HepG2 (cell line): ENCODE results near the gene MRPL38. TPM values are rescaled to one million over a fixed set of nuclear protein-coding genes. Genes with fewer than 3 reads are reported as not detected.

Experiments used
- ZNF343 ChIP-seq: sonication (generic); formaldehyde crosslinking; IDR thresholded peaks from 2 replicates; pipeline ENCODE4 v1.4.0; 2020; ENCODE audit warnings: mild to moderate bottlenecking, missing genetic modification reagents
- polyA plus RNA-seq, 8 experiments: library from polyadenylated mRNA; depleted of rRNA in 3 of 8; stranded (reverse) in 7 of 8; unstranded in 1 of 8; fragments of >200 nt; fragmentation: Illumina TruSeq in 4 of 8; extraction: Trizol in 4 of 8; gene quantifications; 2 replicates each; pipeline versions ENCODE4 v1.2.1 to v1.2.3, GENCODE V29; 2011 to 2016; ENCODE audit warnings: low read depth in 4 of 8, missing spikeins in 1 of 8, mixed read lengths in 1 of 8; ENCODE audit not compliant: insufficient read depth in 1 of 8
- total RNA-seq, 5 experiments: library from RNA; depleted of rRNA; stranded (reverse); fragments of >200 nt; fragmentation: Illumina TruSeq; extraction: Trizol; gene quantifications; 2 replicates each; pipeline ENCODE4 v1.2.3, GENCODE V29; 2016; ENCODE audit warnings: low read depth in 1 of 5
- TF ChIP-seq, protein P1 (sequence below): sonication (generic); formaldehyde crosslinking; IDR thresholded peaks from 2 replicates; pipeline ENCODE4 v1.4.0; 2020; ENCODE audit warnings: missing genetic modification reagents, borderline replicate concordance
- TF ChIP-seq, protein P2 (sequence below): IDR thresholded peaks from 2 replicates; pipeline ENCODE4 v1.6.1; 2016; ENCODE audit warnings: low read depth, control low read depth
- TF ChIP-seq, protein P3 (sequence below): IDR thresholded peaks from 2 replicates; pipeline ENCODE4 v1.6.1; 2016; ENCODE audit warnings: missing biosample characterization, missing genetic modification reagents, low read depth

MRPL38 gene
- total and polyA plus RNA-seq, 2 of the 13 experiments (the other 11 are each of a cell fraction or from before 2014, with no cell fraction given), result 83.7 to 125 TPM

DNA sequence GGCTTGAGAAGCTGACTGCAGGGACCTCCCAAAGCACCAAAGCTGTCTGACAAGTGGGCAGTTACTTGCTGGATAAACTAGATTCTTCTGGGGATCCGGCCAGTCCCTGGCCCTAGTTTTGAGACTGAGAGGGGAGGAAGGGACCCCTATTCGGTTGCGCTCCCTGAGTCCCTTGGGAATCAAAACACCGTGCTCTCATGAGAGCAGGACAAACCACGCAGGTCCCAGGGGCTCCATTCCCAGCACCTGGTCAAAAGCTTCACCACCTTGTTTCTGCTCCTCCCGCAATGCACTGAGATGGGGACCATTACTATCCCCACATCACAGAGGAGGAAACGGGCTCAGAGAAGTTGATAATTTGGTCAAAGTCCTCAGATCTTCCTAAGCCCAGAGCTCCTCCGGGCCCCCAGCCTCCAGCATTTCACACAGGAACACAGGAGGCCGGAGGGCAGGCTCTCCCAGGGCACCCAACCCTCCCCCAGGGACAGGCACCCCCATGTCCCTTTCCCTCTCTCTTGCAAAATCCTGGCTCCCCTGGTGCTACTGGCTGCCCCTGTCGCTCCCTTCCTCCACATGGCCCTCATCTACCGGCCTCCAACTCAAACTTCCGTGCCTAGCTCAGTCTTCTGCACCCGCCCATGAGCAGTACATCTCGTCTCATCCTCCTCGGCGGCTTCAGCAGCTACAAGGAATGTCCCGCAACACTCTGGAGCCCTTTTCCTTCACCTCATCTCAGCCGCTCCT is 11.2 kb downstream of the MRPL38 start (continued):
- TF ChIP-seq, protein P1, sequence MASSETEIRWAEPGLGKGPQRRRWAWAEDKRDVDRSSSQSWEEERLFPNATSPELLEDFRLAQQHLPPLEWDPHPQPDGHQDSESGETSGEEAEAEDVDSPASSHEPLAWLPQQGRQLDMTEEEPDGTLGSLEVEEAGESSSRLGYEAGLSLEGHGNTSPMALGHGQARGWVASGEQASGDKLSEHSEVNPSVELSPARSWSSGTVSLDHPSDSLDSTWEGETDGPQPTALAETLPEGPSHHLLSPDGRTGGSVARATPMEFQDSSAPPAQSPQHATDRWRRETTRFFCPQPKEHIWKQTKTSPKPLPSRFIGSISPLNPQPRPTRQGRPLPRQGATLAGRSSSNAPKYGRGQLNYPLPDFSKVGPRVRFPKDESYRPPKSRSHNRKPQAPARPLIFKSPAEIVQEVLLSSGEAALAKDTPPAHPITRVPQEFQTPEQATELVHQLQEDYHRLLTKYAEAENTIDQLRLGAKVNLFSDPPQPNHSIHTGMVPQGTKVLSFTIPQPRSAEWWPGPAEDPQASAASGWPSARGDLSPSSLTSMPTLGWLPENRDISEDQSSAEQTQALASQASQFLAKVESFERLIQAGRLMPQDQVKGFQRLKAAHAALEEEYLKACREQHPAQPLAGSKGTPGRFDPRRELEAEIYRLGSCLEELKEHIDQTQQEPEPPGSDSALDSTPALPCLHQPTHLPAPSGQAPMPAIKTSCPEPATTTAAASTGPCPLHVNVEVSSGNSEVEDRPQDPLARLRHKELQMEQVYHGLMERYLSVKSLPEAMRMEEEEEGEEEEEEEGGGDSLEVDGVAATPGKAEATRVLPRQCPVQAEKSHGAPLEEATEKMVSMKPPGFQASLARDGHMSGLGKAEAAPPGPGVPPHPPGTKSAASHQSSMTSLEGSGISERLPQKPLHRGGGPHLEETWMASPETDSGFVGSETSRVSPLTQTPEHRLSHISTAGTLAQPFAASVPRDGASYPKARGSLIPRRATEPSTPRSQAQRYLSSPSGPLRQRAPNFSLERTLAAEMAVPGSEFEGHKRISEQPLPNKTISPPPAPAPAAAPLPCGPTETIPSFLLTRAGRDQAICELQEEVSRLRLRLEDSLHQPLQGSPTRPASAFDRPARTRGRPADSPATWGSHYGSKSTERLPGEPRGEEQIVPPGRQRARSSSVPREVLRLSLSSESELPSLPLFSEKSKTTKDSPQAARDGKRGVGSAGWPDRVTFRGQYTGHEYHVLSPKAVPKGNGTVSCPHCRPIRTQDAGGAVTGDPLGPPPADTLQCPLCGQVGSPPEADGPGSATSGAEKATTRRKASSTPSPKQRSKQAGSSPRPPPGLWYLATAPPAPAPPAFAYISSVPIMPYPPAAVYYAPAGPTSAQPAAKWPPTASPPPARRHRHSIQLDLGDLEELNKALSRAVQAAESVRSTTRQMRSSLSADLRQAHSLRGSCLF (CRISPR knock-in tag), result no peak
- TF ChIP-seq, protein P2, sequence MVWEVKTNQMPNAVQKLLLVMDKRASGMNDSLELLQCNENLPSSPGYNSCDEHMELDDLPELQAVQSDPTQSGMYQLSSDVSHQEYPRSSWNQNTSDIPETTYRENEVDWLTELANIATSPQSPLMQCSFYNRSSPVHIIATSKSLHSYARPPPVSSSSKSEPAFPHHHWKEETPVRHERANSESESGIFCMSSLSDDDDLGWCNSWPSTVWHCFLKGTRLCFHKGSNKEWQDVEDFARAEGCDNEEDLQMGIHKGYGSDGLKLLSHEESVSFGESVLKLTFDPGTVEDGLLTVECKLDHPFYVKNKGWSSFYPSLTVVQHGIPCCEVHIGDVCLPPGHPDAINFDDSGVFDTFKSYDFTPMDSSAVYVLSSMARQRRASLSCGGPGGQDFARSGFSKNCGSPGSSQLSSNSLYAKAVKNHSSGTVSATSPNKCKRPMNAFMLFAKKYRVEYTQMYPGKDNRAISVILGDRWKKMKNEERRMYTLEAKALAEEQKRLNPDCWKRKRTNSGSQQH (CRISPR knock-in tag), result no peak
- TF ChIP-seq, protein P3, sequence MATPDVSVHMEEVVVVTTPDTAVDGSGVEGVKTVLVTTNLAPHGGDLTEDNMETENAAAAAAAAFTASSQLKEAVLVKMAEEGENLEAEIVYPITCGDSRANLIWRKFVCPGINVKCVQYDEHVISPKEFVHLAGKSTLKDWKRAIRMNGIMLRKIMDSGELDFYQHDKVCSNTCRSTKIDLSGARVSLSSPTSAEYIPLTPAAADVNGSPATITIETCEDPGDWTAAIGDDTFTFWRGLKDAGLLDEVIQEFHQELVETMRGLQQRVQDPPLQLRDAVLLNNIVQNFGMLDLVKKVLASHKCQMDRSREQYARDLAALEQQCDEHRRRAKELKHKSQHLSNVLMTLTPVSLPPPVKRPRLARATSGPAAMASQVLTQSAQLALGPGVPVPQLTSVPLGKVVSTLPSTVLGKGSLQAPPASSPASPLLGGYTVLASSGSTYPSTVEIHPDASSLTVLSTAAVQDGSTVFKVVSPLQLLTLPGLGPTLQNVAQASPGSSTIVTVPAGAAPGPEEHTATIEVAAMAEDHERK (CRISPR knock-in tag), result no peak
- TF ChIP-seq ZNF343 (CRISPR knock-in tag), result 0 out of 2 replicates have a peak, but pooled peaks have one; percentile 45
